ENCODE data around the gene RAB3C. TPM values are rescaled to one million over a fixed set of nuclear protein-coding genes. Genes with fewer than 3 reads are reported as not detected.
"Not testable (repeated sequence)": the region's sequence is repeated elsewhere in the genome, so short reads cannot be mapped to it uniquely, and the experiment has no call there.

Gene RAB3C
- total RNA-seq, 1 donor: not detected

DNA sequence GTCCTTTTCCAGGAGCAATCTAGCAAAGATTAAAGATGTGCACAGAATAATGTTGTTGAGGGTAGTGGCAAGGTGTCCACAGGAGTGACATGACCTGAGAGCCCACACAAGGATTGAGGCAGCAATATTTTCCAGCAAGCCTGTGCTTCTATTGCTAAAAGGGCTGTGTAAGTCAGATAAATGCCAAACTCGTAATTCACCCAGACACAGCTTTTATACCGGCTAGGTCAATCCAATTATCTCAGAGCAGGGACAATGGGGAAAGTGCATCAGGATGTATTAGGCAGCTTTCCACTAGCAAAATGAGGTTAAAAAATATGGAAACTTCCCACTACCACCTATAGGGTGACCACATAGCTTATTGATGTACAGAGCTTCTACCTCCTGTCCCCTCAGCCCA is 34.8 kb upstream of the RAB3C start:
- DNase-seq (ENCODE audit: low read depth): no peak
- TF ChIP-seq, protein P1, sequence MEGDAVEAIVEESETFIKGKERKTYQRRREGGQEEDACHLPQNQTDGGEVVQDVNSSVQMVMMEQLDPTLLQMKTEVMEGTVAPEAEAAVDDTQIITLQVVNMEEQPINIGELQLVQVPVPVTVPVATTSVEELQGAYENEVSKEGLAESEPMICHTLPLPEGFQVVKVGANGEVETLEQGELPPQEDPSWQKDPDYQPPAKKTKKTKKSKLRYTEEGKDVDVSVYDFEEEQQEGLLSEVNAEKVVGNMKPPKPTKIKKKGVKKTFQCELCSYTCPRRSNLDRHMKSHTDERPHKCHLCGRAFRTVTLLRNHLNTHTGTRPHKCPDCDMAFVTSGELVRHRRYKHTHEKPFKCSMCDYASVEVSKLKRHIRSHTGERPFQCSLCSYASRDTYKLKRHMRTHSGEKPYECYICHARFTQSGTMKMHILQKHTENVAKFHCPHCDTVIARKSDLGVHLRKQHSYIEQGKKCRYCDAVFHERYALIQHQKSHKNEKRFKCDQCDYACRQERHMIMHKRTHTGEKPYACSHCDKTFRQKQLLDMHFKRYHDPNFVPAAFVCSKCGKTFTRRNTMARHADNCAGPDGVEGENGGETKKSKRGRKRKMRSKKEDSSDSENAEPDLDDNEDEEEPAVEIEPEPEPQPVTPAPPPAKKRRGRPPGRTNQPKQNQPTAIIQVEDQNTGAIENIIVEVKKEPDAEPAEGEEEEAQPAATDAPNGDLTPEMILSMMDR (IDR thresholded peaks at IDR 0.05; ENCODE audit: insufficient read depth, low read depth, low read length): no peak
- no peak overlapping the region for H3K4me3 ChIP-seq (ENCODE audit: low read depth, low read length)

DNA sequence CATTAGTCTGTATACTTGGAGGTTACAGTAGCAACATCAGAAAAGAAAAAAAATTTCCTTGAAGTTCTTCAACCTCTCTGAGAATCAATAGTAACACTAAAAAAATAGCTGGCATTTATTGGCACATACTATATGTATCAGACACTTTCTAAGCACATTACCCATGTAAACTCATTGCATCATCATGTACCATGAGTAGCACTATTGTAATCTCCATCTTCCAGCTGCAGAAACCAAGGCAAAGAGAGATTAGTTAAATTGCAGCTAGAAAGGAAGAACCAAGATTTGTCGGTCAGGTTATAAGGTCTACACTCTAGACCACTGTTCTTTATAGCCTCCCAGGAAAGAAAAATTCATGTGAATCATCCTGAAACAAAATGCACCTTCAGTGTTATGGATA is 31.4 kb upstream of the RAB3C start:
- no peak for DNase-seq (ENCODE audit: low read depth)
- TF ChIP-seq, protein P1 (IDR thresholded peaks at IDR 0.05; ENCODE audit: insufficient read depth, low read depth, low read length): no peak
- H3K4me3 ChIP-seq (ENCODE audit: low read depth, low read length): no peak overlapping the region

DNA sequence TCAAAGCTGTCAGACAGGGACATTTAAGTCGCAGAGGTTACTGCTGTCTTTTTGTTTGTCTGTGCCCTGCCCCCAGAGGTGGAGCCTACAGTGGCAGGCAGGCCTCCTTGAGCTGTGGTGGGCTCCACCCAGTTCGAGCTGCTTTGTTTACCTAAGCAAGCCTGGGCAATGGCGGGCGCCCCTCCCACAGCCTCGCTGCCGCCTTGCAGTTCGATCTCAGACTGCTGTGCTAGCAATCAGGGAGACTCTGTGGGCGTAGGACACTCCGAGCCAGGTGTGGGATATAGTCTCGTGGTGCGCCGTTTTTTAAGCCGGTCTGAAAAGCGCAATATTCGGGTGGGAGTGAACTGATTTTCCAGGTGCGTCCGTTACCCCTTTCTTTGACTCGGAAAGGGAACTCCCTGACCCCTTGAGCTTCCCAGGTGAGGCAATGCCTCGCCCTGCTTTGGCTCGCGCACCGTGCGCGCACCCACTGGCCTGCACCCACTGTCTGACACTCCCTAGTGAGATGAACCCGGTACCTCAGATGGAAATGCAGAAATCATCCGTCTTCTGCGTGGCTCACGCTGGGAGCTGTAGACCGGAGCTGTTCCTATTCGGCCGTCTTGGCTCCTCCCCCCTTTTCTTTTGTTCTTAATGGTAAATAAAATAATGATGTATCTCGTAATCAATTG is 25.1 kb upstream of the RAB3C start:
- H3K4me3 ChIP-seq (ENCODE audit: low read depth, low read length); DNase-seq (ENCODE audit: low read depth): not testable (repeated sequence)

DNA sequence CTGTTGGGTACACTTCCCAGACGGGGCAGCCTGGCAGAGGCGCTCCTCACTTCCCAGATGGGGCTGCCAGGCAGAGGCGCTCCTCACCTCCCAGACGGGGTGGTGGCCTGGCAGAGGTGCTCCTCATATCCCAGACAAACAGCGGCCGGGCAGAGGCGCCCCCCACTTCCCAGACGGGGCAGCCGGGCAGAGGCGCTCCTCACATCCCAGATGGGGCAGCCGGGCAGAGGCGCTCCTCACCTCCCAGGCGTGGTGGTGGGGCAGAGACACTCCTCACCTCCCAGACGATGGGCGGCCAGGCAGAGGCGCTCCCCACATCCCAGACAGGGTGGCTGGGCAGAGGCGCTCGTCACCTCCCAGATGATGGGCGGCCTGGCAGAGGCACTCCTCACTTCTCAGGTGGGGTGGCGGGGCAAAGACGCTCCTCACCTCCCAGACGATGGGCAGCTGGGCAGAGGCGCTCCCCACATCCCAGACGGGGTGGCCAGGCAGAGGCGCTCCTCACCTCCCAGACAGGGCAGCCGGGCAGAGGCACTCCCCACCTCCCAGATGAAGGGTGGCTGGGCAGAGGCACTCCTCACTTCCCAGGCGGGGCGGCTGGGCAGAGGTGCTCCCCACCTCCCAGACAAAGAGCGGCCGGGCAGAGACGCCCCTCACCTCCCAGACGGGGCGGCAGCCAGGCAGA is 19.7 kb upstream of the RAB3C start:
- DNase-seq (ENCODE audit: low read depth); H3K4me3 ChIP-seq (ENCODE audit: low read depth, low read length): not testable (repeated sequence)

DNA sequence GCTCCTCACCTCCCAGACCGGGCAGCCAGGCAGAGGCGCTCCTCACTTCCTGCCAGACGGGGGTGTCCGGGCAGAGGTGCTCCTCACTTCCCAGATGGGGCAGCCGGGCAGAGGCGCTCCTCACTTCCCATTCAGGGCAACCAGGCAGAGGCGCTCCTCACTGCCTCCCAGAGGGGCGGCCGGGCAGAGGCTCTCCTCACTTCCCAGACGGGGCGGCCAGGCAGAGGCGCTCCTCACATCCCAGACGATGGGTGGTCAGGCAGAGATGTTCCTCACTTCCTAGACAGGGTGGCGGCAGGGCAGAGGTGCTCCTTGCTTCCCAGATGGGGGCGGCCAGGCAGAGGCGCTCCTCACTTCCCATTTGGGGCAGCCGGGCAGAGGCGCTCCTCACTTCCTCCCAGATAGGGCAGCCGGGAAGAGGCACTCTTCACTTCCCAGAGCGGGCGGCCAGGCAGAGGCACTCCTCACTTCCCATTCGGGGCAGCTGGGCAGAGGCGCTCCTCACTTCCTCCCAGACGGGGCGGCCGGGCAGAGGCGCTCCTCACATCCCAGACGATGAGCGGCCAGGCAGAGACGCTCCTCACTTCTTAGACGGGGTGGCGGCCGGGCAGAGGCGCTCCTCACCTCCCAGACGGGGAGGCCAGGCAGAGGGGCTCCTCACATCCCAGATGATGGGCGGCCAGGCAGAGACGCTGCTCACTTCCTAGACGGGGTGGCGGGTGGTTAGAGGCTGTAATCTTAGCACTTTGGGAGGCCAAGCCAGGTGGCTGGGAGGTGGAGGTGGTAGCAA is 18.6 kb upstream of the RAB3C start:
- not testable (repeated sequence) for DNase-seq (ENCODE audit: low read depth); H3K4me3 ChIP-seq (ENCODE audit: low read depth, low read length)

DNA sequence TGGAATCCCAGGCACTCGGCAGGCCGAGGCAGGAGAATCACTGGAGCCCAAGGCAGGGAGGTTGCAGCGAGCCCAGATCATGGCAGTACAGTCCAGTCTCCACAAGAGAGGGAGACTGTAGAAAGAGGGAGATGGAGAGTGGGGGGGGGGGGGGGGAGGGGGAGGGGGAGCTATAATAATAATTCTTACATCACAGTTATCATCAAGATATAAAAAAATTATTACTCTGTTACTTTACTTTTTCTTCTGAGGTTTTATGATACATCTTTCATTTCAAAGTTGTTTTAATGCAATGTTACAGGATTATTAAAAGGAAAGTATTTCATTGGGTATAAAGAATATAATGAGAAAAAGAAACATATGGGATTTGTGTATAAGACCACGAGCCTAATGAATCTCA is 17.8 kb upstream of the RAB3C start:
- TF ChIP-seq, protein P1 (IDR thresholded peaks at IDR 0.05; ENCODE audit: insufficient read depth, low read depth, low read length): no peak
- DNase-seq (ENCODE audit: low read depth): no peak
- H3K4me3 ChIP-seq (ENCODE audit: low read depth, low read length): no peak overlapping the region

DNA sequence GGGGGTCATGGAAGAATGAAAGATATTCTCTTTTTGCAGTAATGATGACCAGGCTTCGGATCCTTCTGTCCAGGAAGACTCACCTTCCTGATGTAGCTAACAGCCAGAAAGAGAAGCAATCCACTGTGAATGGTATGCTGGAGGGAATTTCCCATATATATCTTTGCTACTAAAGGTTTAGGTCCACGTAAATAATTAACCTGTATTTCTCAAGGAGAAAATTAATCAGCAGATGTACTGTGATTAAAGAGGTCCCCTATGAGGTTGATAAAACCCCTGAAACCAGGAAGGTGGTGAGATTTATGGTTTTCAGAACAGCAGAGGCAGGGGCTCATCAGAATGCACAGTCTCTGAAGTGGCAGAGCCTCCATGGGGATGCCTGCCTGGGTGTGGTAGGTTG is 11.4 kb upstream of the RAB3C start:
- no peak for DNase-seq (ENCODE audit: low read depth)
- TF ChIP-seq, protein P1 (IDR thresholded peaks at IDR 0.05; ENCODE audit: insufficient read depth, low read depth, low read length): no peak
- no peak overlapping the region for H3K4me3 ChIP-seq (ENCODE audit: low read depth, low read length)

DNA sequence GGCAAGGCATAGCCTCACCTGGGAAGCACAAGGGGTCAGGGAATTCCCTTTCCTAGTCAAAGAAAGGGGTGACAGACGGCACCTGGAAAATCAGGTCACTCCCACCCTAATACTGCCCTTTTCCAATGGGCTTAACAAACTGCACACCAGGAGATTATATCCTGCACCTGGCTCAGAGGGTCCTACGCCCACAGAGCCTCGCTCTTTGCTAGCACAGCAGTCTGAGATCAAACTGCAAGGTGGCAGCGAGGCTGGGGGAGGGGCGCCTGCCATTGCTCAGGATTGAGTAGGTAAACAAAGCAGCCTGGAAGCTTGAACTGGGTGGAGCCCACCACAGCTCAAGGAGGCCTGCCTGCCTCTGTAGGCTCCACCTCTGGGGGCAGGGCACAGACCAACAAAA is 9.9 kb upstream of the RAB3C start:
- DNase-seq (ENCODE audit: low read depth); H3K4me3 ChIP-seq (ENCODE audit: low read depth, low read length): not testable (repeated sequence)

DNA sequence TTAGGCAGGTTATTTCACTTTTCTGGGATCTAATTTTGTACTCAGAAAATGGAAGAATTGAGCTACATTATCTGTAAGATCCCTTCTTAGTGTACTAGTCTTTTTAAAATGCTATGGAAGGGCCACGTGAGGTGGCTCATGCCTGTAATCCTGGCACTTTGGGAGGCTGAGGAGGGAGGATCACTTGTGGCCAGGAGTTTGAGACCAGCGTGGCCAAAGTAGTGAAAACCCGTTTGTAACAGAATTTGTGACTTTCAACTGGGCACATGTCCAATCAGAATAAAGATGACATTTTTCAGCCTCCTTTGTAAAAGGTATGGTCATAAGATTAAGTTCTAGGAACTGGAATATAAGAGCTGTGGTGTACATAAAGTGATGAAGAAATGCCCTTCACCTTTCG is 3.1 kb upstream of the RAB3C start:
- no peak overlapping the region for H3K4me3 ChIP-seq (ENCODE audit: low read depth, low read length)
- TF ChIP-seq, protein P1 (IDR thresholded peaks at IDR 0.05; ENCODE audit: insufficient read depth, low read depth, low read length): no peak
- no peak for DNase-seq (ENCODE audit: low read depth)
